GM21528 (cell line): ENCODE results near the gene CARF.
A peak's percentile ranks its signal among the peaks of the same experiment; 100 is the strongest.

Experiments used
- ATAC-seq: cut with Tn5 transposase; IDR thresholded peaks from one replicate; pipeline ENCODE4 v1.9.1; 2021; ENCODE audit warnings: mild to moderate bottlenecking, moderate library complexity; ENCODE audit not compliant: unreplicated experiment, low FRiP score

The CARF gene

DNA sequence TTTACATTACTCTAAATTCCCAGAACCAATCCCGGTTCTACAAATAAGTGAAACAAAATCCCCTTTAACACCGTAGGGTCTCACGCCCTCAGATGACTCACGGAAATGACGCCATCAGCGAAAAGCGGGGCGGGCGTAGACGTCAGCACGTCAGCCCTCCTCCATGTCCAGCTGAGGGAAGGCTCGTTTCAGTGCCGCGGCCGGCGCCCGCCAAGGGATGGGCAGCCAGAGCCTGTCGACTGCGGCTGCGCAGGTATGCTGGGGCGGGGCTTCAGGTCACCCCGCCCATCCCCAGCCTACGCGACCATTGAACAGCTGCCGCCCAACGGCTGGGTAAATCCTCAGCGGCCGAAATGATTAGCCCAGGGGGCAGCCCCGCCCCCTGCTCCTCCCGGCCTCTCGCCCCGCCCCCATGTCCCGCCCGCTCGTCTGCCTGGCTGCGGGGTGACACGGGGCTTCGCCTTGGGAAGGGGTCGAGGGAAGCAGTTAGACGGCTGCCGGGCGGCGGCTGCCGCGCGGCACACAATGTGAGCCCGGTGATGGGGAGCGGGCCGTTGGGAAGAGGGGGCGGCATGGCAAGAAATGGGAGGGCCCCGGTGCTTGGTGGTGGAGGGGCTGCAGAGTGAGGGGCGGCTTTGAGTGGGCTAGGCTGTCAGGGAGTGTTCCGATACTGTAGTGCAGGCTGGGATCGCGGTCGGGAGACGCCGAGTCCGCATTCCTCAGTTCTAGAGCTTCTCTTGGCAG lies 102.6 kb downstream of the CARF start, which contains the start of gene NBEAL1:
Gene NBEAL1, plus strand, starts transcription at position 420 of the 744 bp plus-strand sequence. CDS start 1,510 bp downstream, outside the sequence.
- ATAC-seq, result peak; percentile 98

DNA sequence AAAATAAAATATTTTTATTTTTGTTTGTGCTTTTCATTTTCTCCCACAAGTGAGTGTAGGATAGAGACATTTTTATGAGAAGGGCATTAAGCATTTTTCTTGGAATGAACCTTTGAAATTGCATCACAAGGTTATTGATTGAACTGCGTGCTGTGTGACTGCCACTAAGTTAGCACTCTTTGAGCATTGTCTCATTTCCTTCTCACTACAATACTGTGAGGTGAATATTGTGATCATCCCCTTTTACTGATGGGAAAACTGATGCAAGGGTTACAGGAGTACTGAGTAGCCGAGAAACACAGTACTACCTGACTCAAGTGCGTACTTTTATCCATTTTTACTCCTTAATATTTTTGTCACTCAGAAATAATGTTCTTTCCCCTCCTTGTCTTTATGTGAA lies 104.6 kb downstream of the CARF start:
- no peak for ATAC-seq

DNA sequence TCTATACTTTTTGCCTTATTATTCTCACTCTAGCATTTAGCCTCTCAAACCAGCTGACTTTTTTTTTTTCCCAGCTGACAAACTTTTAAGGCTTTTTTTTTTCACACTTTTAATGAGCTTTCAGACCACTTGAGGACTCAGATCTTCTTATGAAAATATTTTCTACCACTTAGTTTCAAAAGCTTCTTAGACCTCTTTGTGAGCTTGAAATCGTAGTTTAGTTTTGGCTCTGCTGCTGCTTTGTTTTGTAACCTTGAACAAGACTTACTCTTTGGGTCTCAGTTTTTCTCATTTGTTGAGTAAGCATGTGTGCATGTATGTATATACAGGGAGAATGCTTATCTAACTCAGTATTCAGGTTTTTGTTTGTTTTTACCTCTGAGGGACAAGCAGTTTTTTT lies 106.1 kb downstream of the CARF start:
- ATAC-seq, result no peak

DNA sequence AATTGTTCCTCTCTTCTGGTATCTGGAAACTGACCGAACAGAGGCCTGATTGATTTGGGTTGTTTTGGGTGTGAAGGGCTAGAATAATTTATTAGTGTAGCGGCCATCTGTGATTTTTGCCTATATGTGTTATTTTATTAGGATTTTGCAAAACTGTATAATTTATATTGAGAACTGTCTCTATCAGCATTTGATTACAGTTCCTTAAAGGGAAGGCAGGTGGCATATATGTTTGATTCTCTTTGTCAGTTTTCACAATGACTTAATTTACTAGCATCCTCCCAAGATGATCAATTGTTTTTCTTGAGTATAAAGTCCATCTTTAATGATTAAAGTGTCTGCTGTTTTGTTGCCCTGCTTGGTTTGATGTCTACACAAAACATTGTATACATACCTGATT lies 107.1 kb downstream of the CARF start:
- ATAC-seq, result no peak

DNA sequence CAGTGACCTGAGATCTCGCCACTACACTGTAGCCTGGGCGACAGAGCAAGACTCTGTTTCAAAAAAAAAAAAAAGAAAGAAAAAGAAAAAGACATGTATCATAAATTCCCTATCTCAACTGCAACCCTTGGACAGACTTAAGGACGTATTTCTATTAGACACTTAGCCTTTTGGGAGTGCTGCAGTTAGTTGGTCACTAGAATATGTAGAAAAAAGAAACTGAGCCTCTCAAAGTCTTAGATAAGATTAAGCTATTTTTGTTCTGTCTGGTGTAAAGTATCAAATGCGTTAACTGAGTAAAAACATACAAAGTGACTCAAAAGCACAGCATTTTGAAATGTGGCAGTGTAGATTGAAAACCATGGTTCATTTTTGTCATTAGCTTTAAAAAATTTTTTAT lies 109.9 kb downstream of the CARF start:
- no peak for ATAC-seq

DNA sequence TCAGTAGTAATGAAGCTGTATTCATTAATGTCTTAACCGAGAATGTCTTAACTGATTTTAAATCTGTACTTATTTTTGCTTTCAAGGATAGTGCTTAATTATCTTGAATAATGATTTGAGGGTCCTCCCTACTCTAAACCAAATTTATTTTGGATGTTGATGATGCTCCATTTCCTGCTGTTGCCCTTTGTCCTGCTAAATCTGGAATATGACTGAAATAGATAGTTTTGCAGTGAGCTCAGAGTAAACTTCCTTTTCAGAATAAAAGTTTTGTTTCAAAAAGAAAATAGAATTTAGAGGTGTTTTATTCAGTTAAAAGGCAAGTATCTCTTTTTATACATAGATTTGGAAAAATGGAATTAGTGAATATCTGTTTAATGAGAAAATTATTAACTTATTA lies 110.7 kb downstream of the CARF start:
- ATAC-seq, result no peak

DNA sequence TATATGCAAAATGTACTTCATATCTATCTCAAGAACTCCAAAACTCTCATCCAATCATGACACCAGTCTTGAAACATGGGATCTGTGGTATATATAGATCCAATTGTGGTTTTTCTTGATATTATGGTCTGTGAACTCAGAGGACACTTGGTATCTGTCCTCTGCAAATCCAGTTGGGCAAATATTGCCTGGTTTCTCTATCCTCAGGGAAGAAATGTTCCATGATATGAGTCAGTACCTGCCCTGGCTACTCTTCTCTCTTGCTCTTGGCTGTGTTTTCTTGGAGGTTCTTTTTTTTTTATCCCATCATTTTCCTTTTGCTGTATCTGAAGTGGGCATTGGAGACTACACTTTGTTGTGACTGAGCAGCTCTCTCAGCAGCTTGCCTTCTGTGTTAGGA lies 113.5 kb downstream of the CARF start:
- no peak for ATAC-seq

DNA sequence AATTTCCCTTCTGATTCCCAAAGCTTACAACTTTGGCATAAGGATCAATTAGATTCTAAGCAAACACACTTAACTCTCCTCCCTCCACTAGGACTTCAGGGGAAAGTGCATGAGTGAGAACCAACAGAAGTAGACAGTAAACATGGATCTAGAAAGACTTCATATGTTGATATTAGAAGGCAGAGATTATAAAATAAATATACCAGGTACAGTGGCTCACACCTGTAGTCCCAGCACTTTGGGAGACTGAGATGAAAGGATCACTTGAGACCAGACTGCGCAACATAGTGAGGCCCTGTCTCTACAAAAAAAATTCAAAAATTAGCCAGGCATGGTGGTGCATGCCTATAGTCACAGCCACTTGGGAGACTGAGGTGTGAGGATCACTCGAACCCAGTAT lies 118.5 kb downstream of the CARF start:
- ATAC-seq, result no peak

DNA sequence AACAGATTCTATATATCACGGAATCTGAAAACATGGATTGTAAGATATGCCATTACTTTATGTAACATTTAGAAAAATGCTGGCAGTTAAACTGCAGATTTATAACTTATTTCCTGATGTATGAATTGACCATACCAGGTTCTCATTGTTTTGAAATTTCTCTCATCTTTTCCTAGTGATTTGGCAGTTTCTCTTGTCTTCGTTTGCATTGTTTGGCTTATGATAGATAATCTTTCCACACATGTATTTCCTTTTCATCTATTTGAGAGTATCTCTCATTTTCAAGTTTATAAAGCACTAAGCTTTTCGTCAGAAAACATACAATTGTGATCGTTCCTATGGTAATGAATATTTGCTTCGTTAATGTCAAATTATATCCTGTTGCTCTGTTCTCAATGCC lies 118.9 kb downstream of the CARF start:
- ATAC-seq, result no peak

DNA sequence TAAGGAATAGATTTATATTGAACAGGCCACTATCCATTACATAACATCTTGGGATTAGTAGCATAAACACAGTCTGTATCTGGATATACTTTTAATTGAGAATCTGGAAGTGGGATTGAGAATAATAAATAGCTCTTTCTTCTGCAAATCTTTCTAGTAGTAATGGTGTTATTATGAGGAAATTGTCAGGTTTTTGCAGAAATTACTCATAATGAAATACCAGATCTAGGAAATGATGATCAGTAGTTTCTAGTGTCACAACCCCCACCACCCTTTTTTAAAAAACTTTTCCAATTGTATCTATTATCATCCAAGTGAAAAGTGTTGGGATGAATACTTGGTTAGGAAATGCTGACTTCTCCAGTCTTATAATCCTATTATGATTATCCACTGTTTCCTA lies 121.3 kb downstream of the CARF start:
- ATAC-seq, result no peak

DNA sequence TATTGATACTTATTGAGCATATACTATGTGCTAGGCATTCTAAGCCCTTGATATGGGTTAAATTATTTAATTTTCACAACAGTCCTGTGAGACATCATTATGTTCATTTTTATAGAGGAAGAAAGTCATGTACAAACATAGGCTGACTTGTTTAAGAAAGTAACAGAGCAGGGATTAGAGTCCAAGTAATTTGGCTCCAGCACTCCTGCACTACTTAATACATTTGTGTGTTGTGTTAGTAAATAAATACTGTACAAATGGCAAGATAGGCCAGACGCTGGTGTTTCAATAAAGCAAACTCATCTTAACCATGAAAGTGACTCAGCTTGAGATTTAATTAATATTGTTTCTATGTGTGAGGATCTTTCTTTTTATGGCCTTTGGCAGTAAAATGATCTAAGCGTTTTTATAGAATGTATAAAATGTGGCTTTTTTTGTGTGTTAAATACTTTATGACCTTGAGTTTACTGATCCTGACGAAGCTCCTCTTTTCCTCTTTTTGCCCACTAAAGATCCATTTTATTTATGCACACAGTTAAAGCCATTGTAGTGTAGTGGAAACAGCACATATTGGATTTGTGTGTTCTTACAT lies 123.9 kb downstream of the CARF start:
- ATAC-seq, result no peak
